Measurements from ENCODE around the gene PKNOX2. TPM values are rescaled to one million over a fixed set of nuclear protein-coding genes. Genes with fewer than 3 reads are reported as not detected.

The PKNOX2 gene
- total RNA-seq, 4 donors from 2014 or later: 0.83 to 4.1 (median 2.5) TPM

GRCh38 chr11:125329786-125330185, 165.2 kb downstream of the PKNOX2 start:
- intact Hi-C loops (cut with DNase I): no loop called here
- H3K36me3 ChIP-seq: peaks cover 0 to 6% (median 0%) of the 10 kb centered on the region in 4 donors
- H3K4me3 ChIP-seq: no peak overlapping the region
- H3K4me1 ChIP-seq: peaks cover 0 to 1% (median 0%) of the 10 kb centered on the region in 4 donors
- no peak overlapping the region for H3K27ac ChIP-seq (replicated peaks in 1 of 4)
- TF ChIP-seq CTCF (IDR thresholded peaks at IDR 0.05) (no peak), POLR2A (IDR thresholded peaks at IDR 0.05; ENCODE audit: low read depth) (no peak), EP300 (IDR thresholded peaks at IDR 0.05) (no peak), POLR2AphosphoS5 (IDR thresholded peaks at IDR 0.05) (no peak)
- H3K9me3 ChIP-seq: no peaks in the 10 kb centered on the region
- 73% methylated on average over 9 of the region's 9 CpGs for WGBS
- H3K27me3 ChIP-seq: no peaks in the 10 kb centered on the region
- no peak for DNase-seq (ENCODE audit: extremely low spot score)

- TF ChIP-seq CTCF (IDR thresholded peaks at IDR 0.05): no peak
- no peak for TF ChIP-seq EP300 (IDR thresholded peaks at IDR 0.05)
- no peak for TF ChIP-seq POLR2AphosphoS5 (IDR thresholded peaks at IDR 0.05)
- no peak for TF ChIP-seq POLR2A (IDR thresholded peaks at IDR 0.05; ENCODE audit: low read depth)
- no peaks in the 10 kb centered on the region for H3K9me3 ChIP-seq
- no peak for DNase-seq (ENCODE audit: extremely low spot score)
- H3K36me3 ChIP-seq: peaks cover 0 to 6% (median 0%) of the 10 kb centered on the region in 4 donors
- intact Hi-C loops (cut with DNase I): no loop called here
- no peaks in the 10 kb centered on the region for H3K27me3 ChIP-seq
- no peak overlapping the region for H3K27ac ChIP-seq (replicated peaks in 1 of 4)
- WGBS: 84% methylated on average over 10 of the region's 10 CpGs
- H3K4me1 ChIP-seq: peaks cover 0 to 2% (median 0%) of the 10 kb centered on the region in 4 donors
- no peak overlapping the region for H3K4me3 ChIP-seq
Measured at GRCh38 chr11:125330462-125331325, 166.1 kb downstream of the PKNOX2 start.

GRCh38 chr11:125331357-125332035, 166.9 kb downstream of the PKNOX2 start:
- no peak for TF ChIP-seq POLR2A (IDR thresholded peaks at IDR 0.05; ENCODE audit: low read depth)
- no peak for TF ChIP-seq POLR2AphosphoS5 (IDR thresholded peaks at IDR 0.05)
- TF ChIP-seq EP300 (IDR thresholded peaks at IDR 0.05): no peak
- TF ChIP-seq CTCF (IDR thresholded peaks at IDR 0.05): no peak
- Histone ChIP-seq H3K27ac (replicated peaks in 1 of 4) (no peak overlapping the region), H3K4me1 (peaks cover 0 to 2% (median 0%) of the 10 kb centered on the region in 4 donors), H3K4me3 (no peak overlapping the region), H3K36me3 (peaks cover 0 to 6% (median 0%) of the 10 kb centered on the region in 4 donors), H3K27me3 (no peaks in the 10 kb centered on the region), H3K9me3 (no peaks in the 10 kb centered on the region)
- 84% methylated on average over 9 of the region's 9 CpGs for WGBS
- no peak for DNase-seq (ENCODE audit: extremely low spot score)
- intact Hi-C loops (cut with DNase I): no loop called here

DNA sequence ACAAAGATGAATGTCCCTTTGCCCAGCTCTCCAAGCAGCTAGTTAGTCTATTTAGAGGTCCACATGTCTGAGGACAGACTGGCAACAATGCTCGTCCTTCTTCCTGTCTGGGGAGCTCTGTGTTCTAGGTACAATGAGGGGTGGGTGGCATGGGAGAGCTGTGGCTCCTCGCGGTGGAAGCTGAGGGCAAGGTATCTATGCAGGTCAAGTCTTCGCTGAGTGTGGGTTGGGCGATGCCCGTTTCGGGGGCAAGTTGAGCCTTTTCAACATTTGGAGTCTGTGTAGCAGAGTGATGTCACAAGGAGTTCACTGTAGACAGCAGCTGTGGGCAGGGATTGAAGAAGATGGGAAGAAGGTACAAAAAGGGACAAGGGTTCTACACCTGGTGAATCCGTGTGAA, 168.3 kb downstream of the PKNOX2 start:
- peaks cover 0 to 6% (median 0%) of the 10 kb centered on the region in 4 donors for H3K36me3 ChIP-seq
- TF ChIP-seq POLR2A (IDR thresholded peaks at IDR 0.05; ENCODE audit: low read depth): no peak
- no peak for TF ChIP-seq EP300 (IDR thresholded peaks at IDR 0.05)
- TF ChIP-seq CTCF (IDR thresholded peaks at IDR 0.05): no peak
- H3K27me3 ChIP-seq: no peaks in the 10 kb centered on the region
- no peaks in the 10 kb centered on the region for H3K9me3 ChIP-seq
- intact Hi-C loops (cut with DNase I): no loop called here
- no peak overlapping the region for H3K4me3 ChIP-seq
- peaks cover 0 to 8% (median 2%) of the 10 kb centered on the region in 4 donors for H3K4me1 ChIP-seq
- no peak overlapping the region for H3K27ac ChIP-seq (replicated peaks in 1 of 4)
- DNase-seq (ENCODE audit: extremely low spot score): no peak
- WGBS: 91% methylated on average over 8 of the region's 8 CpGs

Measured in esophagus muscularis mucosa (tissue), 4 donors.